K562 (cell line): Measurements from ENCODE around the gene GPR37L1.

ENCODE experiments used
- CTCF ChIP-seq, 3 experiments: IDR thresholded peaks in 2 of 3; conservative IDR thresholded peaks in 1 of 3; 2 replicates each; pipeline ENCODE4 v1.5.1; 2011 to 2012; ENCODE audit warnings: low read length in 3 of 3, mild to moderate bottlenecking in 3 of 3, control low read depth in 2 of 3, improper control_type of control experiment in 1 of 3, inconsistent platforms in 1 of 3, low read depth in 1 of 3, mixed read lengths in 1 of 3, moderate library complexity in 1 of 3; ENCODE audit not compliant: insufficient read depth in 2 of 3
- E2F1 ChIP-seq: sonication (generic); formaldehyde crosslinking; IDR thresholded peaks from 2 replicates; pipeline ENCODE4 v1.8.1; 2023; ENCODE audit warnings: mild to moderate bottlenecking, missing genetic modification reagents, moderate library complexity
- MAFK ChIP-seq: IDR thresholded peaks from 2 replicates; pipeline ENCODE4 v1.6.1; 2011; ENCODE audit warnings: low read length, improper control_type of control experiment
- POLR2A ChIP-seq: fragments of 450-650 bp; conservative IDR thresholded peaks from 2 replicates; pipeline ENCODE4 v1.6.1; 2016
- SMARCB1 ChIP-seq: IDR thresholded peaks from 2 replicates; pipeline ENCODE4 v1.6.1; 2011; ENCODE audit warnings: improper control_type of control experiment, low read depth; ENCODE audit not compliant: insufficient read length
- SMC3 ChIP-seq: conservative IDR thresholded peaks from 2 replicates; pipeline ENCODE4 v1.6.1; 2011; ENCODE audit warnings: low read depth, low read length, improper control_type of control experiment; ENCODE audit not compliant: insufficient read depth

- TF ChIP-seq CTCF (IDR thresholded peaks at IDR 0.05 in 2 of 3, conservative IDR thresholded peaks at IDR 0.05 in 1 of 3; ENCODE audit: insufficient read depth in 2 of 3, low read depth in 1 of 3, low read length in 3 of 3) (no peak), E2F1 (CRISPR knock-in tag) (no peak), SMC3 (no peak), POLR2A (peak; percentile 35), MAFK (no peak), SMARCB1 (no peak)
These were observed 38.7 kb downstream of the GPR37L1 start for GRCh38 chr1:202161151-202162046.
